HG02981 (cell line): ENCODE results near the gene XYLT1.

Experiments
- ATAC-seq: cut with Tn5 transposase; IDR thresholded peaks from one replicate; pipeline ENCODE4 v1.9.1; 2021; ENCODE audit warnings: mild to moderate bottlenecking, moderate library complexity; ENCODE audit not compliant: unreplicated experiment

The XYLT1 gene

DNA sequence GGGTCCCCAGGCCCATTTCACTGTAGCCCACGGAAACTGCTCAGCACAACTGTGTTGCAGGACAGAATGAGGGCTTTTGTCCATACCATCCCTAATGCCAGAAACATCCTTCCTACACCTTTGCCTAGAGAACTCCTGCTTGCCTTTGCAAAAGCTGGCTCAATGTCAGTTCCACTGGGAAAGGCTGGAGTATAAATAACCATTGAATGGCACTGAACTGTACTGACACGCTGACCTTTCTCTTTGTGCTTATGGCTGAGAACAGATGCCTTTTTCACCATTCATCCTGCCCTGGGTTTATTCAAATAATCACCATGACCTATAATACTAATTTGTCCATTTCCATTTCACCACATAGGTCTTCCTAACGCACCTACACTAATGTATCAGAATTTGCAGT, 300.3 kb downstream of the XYLT1 start:
- ATAC-seq = no peak

DNA sequence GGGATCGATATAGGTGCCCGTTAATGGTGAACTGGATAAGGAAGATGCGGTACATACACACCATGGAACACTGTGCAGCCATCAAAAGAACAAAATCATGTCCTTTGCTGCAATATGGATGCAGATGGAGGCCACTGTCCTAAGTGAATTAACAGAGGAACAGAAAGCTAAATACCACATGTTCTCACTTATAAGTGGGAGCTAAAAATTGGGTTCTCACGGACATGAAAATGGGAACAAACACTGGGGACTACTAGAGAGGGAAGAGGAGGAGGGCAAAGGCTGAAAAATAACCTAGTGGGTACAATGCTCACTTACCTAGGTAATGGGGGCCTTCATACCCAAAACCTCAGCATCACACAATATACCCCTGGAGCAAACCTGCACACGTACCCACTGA, 302.6 kb downstream of the XYLT1 start:
- no peak for ATAC-seq

DNA sequence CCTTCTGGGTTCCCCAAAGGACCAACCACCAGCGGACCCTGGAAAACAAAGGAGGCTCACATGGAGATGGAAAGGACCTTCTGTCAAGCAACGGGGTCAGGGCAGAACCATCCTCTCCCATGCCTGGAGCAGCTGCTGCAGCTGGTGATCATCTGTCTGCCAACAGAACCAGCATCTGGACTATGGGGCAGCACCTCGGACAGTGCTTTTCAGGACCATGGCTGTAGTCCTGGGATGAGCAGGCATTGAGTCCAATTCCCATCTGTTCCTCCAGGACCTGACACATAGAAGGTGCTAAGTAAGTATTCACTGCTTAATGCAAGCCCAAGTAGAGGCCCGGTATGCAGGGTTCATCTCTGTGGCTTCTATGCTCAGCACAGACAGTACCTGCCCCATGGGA, 304.7 kb downstream of the XYLT1 start:
- no peak for ATAC-seq

DNA sequence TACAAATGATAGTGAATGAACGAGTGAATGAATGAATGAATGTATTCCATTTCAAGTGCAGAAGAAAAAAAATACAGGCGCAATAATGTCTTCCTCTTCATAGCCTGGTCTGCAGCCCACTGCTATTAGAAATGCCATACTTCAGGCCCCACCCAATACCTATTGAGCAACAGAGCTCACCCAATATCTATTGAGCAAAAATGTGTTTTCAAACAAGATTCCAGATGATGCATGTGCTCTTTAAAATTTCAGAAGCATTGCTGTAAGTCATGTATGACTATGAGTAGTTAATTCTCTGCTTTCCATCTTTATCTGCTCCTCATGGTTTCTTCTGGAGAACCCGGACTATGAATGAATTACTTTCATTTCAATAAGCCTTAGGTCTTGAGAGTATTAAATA, 308.2 kb downstream of the XYLT1 start:
- ATAC-seq = no peak

DNA sequence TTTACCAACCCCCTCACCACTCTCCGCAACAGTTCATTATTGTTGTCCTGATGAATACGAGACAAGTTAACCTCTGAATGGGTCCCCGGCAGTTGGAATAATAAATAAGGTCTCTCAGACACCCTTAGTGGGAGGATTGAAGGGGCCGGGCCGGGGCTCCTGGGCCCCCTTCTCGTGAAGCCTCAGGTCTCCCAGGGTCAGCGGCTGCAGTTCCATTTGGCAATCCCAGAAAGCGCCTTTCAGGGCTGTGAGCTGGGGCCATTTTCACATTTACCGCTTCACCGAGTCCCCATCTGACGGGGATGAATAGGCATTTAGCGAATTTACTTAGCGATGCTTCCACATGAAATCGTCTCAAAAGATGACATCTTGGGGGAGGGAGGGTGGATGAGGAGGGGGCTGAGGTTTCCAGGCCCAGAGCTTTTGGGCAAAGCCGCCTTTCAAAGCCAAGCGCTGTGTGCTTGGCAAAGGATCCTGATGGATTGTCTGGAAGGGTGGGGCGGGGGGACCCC, 309.8 kb downstream of the XYLT1 start:
- no peak for ATAC-seq

DNA sequence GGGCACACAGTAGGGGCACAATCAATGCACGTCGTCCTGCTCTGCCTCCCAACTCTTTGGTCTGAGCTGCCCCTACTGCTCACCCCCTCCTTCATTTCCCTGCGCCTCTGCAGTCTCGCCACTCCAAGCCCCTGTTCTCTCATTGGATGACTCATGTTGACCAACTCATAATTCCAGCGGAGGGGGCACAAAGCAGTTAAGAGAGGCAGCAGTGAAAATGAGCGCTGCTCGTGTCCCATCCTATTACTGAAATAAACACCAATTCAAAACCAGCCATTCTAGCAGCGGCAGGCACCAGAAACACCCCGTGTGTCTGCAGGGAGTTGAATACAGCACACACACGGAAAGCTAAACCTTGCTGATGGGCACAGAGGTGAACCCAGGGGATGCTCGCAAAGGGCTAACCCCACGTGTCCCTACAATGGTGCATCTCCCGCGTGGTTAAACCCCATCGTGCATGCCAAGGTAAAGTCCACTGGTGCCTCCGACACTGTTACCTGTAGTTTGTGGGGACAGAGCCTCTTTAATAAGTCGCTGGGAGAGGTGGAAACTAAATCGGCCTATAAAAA, 310.4 kb downstream of the XYLT1 start:
- ATAC-seq = no peak

DNA sequence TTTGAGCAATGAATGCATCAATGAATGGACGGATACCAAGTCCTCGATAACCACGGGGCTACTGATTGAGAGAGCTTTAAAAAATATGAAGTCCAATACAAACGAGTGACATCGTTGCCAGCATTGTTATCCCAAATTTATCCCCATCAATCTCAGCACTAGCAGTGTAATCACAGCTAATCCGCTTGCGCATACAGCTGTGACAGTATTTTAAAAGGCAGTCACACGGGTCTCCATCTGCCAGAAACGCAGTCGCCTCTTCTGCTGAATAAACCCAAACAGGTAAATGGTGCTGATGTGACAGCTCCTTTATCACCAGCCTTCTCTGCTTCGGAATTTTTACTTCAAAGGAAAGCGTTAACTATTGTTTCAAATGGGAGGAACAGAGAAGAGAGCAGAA, 311.1 kb downstream of the XYLT1 start:
- ATAC-seq = no peak

DNA sequence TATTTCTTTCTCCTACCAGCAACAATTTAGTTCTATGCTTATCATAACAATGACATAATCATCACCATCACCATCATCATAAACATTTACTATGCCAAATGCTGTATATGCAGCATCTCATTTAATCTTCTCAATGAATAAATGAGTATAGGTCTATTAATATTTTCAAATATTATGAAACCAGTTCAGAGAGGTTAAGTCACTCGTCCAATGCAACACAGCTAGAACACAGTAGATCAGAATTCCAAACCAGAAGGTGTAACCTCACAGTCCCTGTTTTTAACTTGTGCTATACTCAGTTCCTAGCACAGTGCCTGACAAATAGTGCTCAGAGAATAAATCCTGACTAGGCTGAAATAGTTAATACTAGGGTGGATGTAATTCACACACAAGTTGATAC, 314.8 kb downstream of the XYLT1 start:
- no peak for ATAC-seq

DNA sequence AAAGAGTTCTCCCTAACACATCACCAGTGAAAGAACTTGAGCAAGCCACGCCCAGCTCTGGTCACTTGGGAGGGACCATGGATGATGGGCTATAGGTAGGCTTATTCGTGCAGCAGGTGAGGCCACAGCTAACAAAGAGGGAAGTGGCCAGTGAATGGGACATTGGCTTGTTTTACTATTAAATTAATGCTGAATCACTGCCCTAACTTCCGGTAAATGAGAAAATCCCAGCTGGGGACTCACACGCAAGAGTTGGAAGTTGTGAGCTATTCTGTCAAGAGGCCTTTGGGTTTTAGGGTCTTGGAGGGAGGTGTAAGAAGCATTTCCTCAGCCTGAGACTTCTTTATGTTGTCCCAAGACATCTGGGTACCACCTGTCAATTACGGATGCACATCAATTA, 315.3 kb downstream of the XYLT1 start:
- no peak for ATAC-seq

DNA sequence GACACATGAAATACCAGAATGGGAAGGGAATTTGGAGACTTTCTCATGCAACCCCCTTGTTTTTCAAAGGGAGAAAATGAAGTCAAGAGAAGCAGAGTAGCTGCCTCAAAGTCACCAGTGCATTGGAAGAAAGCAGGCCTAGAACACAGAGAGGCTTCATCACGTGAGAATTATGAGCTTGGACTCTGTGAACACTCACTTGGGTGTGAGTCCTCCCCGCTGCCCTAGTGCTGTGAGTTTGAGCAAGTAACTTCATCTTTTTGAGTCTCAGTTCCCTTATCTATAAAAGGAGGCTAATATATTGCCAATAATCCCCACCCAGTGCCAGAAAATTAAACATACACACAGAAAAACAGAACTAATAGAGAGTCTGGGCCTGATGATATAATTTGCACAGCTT, 315.8 kb downstream of the XYLT1 start:
- ATAC-seq = no peak

DNA sequence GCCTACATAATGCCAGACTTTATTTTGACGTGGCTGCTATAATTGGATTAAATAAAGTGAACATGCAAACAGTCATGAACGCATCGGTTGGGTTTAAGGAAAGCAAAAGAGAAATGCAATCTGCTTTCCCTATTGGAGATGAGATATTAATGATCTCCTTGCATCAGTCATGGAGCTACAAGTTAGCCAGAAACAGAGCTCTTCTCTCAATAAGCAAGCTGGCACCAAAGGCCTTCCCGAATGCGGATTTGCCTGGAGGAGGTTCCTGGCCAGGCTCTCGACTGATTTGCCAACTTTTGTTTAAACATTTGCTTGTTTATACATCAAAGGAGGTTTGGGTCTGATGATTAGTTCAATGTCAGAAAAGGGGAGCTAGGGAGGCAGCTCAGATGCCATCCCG, 318.4 kb downstream of the XYLT1 start:
- ATAC-seq = no peak

DNA sequence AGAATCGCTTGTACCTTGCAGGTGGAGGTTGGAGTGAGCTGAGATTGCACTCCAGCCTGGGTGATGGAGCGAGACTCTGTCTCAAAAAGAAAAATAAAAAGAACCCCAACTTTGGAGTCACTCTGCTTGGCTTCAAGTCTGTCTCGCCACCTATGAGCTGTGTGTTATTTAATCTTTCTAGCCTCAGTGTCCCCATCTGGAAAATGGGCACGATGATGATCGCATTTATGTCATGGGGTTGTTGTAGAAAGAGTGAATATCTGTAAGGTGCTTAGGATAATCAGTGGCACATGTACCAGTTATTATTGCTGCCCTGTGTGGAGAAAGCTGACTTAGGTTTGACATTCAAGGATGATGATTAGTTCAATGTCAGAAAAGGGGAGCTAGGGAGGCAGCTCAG, 319.4 kb downstream of the XYLT1 start:
- ATAC-seq = no peak

DNA sequence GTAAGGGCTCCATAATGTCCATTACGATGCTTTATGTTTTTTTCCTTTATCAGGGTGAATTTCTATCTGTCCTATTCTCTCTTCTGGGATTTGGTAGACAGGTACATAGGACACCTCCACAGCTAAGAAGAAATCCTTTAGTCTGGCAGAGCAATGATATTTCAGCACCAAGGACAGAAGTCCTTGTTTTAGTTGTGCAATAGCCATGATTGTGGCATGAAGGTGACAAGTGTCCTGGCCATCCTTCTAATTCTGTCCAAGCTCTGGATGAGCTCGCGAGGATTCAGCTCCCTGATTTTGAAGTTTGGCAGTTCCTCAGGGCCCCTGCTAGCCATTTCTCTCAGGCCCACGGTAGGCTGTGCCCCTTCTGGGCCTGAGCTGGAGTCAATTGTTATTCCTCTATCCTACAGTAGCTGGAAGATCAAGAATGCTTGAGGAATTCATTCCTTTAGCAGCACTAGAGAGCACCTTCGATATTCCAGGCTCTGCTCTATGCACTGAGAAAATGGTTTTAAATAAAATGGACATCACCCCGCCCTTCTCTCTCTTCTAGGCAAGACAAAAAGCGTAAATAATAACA, 320.8 kb downstream of the XYLT1 start:
- ATAC-seq = no peak

DNA sequence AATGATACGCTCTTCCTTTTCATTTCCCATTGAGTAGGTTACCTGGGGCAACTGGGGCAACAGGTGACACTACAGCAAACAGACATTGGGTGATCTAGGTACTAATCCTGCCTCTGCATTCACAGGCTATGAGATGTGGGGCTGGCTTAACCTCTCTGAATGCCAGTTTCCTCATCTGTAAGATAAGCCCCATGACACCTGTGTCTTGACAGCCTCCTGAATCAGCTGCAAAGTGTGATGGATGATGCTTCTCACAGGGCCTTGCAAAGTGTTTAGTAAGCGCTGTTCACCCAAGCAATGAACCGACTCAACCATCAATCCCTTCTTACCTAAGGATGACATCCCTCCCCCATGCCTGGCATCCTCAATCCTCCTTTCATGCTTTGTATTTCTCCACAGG, 322.8 kb downstream of the XYLT1 start:
- ATAC-seq = no peak

DNA sequence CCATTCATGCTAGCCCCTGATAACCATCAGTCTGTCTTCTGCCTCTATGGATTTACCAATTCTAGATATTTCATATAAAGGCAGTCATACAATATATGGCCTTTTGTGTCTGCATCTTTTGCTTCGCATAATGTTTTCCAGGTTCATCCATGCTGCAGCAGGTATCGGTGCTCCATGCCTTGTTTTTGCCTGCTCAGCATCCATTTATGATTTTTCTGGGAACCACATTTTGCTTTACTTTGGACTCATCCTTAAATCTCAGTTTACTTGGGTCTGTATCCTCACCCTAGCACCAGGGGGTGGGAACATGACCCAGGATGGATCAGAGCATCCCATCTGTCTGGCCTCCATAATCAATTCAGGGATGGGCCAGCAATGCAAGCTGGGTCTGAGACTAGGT, 325.7 kb downstream of the XYLT1 start:
- ATAC-seq = no peak

DNA sequence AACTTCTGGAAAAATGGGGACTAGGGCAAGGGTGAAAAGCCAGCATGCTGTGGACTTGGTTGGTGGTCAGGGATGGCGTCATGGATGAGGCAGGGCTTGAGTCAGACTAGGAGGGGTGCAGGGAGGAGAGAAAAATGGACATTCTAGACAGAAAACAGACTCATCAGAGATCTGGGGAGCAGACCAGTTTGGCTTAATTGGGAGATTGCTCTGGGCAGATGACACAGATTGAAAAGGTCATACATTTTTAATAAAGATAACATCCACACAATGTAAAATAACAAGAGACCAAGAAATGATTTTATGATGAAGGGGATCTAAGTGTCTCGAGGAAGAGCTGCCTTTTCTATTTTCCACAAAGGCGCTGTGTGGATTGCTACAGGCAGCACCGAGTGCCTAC, 326.3 kb downstream of the XYLT1 start:
- ATAC-seq = no peak

DNA sequence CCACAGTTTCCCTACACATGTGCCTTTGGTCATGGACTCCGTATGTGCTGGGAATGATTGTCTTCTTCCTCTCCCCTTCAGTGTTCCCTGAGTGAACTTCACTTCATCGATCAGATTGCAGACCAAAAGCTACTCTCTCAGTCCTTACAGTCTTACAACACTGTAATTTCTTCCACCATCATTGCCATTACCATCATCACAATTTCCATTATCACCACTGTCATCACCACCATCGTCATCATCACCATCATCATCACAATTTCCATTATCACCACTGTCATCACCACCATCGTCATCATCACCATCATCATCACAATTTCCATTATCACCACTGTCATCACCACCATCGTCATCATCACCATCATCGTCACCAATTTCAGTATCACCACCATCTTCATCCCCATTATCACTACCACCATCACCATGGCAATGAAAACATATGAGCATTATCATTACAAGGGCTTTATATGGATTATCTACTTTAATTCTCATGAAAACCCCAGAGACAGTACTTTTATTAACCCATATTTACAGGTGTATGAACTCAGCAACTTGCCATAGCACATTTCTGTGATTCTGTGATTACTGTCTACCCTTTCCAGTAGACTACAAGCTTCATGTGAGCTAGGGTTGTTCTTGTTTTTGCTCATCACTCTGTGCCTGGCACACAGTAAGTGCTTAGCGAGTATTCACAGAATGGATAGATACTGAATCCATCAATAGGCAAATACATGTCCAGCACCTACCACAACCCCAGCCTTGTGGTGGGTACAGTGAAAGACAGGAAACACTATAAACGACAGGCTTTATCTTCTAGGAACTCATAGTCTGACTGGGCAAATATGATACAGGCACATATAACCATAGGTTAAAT, 327.0 kb downstream of the XYLT1 start:
- ATAC-seq = no peak

DNA sequence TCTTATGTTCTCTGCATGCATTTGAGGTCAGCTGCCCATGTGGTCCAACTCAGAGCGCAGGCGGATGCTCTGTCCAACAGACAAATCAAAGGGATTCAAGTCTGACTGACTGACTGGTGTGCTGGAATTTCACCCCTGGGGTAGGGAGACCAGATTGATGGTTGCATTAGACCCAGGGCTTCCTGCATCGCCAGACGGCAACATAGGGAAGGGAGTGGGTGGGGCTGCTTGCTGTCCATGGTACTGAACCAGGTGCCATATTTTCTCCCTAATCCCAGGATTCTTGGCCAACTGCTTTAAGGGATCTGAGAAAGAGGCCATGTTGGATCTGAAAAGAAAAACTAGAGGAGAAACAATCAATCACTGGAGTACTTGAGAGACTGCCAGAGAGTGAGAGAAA, 332.0 kb downstream of the XYLT1 start:
- ATAC-seq = no peak

DNA sequence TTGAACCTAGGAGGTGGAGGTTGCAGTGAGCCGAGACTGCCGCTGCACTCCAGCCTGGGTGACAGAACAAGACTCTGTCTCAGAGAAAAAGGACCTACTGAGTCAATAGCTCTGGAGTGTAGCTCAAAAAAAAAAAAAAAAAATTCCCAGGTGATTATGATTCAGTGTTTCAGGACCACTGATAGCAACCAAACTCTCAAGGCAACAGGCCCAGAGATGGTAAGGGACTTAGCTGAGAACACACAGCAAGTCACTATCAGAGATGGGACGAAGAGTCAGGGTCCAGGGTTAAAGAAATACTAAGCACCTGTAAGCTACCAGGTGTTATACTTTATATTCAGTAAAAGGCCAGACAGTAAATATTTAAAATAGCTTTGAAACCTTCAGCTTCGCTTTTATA, 335.3 kb downstream of the XYLT1 start:
- ATAC-seq = no peak

DNA sequence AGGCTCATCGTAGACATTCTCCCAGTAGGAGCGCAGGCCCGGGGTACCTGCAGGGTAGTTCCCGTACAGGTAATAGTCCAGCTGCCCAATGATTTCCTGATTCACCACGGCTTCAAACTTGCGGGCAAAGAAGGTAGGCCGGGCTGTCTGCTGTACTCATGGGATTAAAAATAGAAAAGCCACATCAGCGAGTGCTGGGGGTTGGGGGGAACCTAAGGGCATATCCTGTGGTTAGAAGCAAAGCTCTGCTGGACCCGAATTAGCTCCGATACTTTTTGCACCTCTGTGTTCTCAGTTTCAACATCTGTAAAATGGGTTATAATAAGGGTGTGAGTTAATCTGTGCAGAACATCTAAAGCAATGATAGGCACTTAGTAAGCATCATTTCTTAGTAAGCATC, 336.2 kb downstream of the XYLT1 start:
- no peak for ATAC-seq

DNA sequence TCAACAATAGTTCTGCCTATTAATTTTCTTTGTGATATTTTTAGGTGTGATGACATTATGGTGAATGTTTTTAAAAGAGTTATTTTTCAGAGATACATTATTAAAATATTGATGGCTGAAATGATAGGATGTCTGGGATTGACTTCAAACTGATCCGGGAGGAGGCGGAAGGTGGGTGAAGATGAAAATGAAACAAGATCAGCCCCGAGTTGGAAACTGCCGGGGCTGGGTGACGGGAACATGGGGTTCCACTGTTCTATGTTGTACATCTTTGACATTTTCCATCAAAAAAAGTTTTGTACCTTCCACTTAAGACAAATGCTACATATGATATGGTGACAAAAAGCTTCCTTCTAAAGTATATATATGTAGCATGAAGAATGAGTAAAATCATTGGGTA, 336.9 kb downstream of the XYLT1 start:
- no peak for ATAC-seq

DNA sequence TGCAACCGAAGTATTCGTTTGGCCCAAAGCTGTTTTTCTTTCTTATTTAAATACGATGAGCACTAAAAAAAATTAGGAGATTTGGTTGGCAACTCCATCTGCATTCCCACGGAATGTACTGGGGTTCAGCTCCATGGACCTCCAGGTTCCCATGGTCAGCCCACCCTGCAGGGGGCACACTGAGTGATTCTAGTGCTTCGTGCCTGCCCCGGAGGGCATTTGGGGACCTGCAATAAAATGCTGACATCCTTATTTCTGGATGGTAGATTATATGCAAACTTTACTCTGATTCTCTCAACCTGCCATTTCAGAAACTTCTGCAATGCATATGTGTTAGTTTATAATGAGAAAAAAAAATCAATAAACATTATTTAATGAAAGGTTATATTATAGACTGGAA, 339.4 kb downstream of the XYLT1 start:
- no peak for ATAC-seq
